Loucy (cell line): Measurements from ENCODE around the gene NME3.

Source experiments
- EZH2phosphoT487 ChIP-seq: fragments of 200-600 bp; IDR thresholded peaks from 2 replicates; pipeline ENCODE4 v1.6.1; 2018; ENCODE audit warnings: antibody characterized with exemption, mild to moderate bottlenecking, moderate library complexity, borderline replicate concordance
- TF ChIP-seq, protein P1 (sequence below): fragments of 200-600 bp; sonication (generic); conservative IDR thresholded peaks from 2 replicates; pipeline ENCODE4 v1.5.1; 2014; ENCODE audit warnings: mild to moderate bottlenecking, antibody characterized with exemption, low read length

DNA sequence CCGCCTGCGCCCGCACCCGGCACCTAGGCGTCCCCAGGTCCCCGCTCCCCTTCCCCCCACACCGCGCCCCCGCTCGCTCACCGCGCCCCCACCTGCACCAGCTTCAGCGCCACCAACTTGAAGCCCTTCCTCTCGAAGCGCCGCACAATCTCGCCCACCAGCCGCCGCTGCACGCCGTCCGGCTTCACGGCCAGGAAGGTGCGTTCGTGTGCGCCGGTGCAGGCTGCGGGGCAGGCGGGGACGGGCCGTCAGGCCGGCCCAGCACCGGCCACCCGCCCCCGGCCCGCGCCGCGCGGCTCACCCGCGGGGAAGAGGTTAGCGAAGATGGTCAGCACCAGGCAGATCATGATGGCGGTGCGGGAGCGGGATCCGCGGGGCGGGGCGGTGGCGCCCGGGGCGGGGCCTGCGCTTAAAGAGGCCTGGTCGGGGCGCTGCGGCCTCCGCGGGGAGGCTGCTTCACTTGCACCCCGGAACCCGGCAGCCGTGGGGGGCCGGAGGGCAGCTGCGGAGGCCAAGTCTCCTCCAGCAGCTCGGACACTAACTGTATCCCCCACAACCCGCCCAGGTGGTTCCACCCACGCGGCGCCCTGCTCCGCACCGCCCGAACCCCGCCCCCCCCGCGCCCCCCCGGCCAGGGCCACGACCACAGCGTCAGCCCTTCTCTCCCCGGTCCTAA is at the start of gene NME3:
- TF ChIP-seq EZH2phosphoT487, result no peak
- TF ChIP-seq, protein P1, sequence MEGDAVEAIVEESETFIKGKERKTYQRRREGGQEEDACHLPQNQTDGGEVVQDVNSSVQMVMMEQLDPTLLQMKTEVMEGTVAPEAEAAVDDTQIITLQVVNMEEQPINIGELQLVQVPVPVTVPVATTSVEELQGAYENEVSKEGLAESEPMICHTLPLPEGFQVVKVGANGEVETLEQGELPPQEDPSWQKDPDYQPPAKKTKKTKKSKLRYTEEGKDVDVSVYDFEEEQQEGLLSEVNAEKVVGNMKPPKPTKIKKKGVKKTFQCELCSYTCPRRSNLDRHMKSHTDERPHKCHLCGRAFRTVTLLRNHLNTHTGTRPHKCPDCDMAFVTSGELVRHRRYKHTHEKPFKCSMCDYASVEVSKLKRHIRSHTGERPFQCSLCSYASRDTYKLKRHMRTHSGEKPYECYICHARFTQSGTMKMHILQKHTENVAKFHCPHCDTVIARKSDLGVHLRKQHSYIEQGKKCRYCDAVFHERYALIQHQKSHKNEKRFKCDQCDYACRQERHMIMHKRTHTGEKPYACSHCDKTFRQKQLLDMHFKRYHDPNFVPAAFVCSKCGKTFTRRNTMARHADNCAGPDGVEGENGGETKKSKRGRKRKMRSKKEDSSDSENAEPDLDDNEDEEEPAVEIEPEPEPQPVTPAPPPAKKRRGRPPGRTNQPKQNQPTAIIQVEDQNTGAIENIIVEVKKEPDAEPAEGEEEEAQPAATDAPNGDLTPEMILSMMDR, result no peak
